ENCODE measurements around the gene STRA6.
"Not testable (repeated sequence)": the region's sequence is repeated elsewhere in the genome, so short reads cannot be mapped to it uniquely, and the experiment has no call there.

STRA6 gene

GRCh38 chr15:74173380-74174218 is 29.0 kb downstream of the STRA6 start, which contains the start of gene ISLR:
Gene ISLR (plus strand): TSS chr15:74173710. CDS start chr15:74174859, 1,149 bp downstream.
- no peaks in the 10 kb centered on the region for H3K36me3 ChIP-seq (ENCODE audit: insufficient read depth, low read length)
- no peak within 1 kb of the TSS for H3K9ac ChIP-seq (ENCODE audit: low read depth, low read length)
- H3K9me3 ChIP-seq (ENCODE audit: control insufficient read depth, insufficient read depth, low read length): no peaks in the 10 kb centered on the region
- peaks cover 23% of the 10 kb centered on the region for H3K4me1 ChIP-seq (ENCODE audit: insufficient read depth, low read length)

GRCh38 chr15:74172701-74173379 is 29.7 kb downstream of the STRA6 start:
- Histone ChIP-seq H3K36me3 (ENCODE audit: insufficient read depth, low read length) (no peaks in the 10 kb centered on the region), H3K9ac (ENCODE audit: low read depth, low read length) (no peak overlapping the region), H3K9me3 (ENCODE audit: control insufficient read depth, insufficient read depth, low read length) (no peaks in the 10 kb centered on the region), H3K4me1 (ENCODE audit: insufficient read depth, low read length) (peaks cover 23% of the 10 kb centered on the region)

- Histone ChIP-seq H3K36me3 (ENCODE audit: insufficient read depth, low read length) (no peaks in the 10 kb centered on the region), H3K9ac (ENCODE audit: low read depth, low read length) (no peak overlapping the region), H3K4me1 (ENCODE audit: insufficient read depth, low read length) (peaks cover 23% of the 10 kb centered on the region), H3K9me3 (ENCODE audit: control insufficient read depth, insufficient read depth, low read length) (no peaks in the 10 kb centered on the region)
Observed at GRCh38 chr15:74171965-74172541, 30.5 kb downstream of the STRA6 start.

- no peak overlapping the region for H3K9ac ChIP-seq (ENCODE audit: low read depth, low read length)
- H3K4me1 ChIP-seq (ENCODE audit: insufficient read depth, low read length): peaks cover 17% of the 10 kb centered on the region
- H3K36me3 ChIP-seq (ENCODE audit: insufficient read depth, low read length): no peaks in the 10 kb centered on the region
- H3K9me3 ChIP-seq (ENCODE audit: control insufficient read depth, insufficient read depth, low read length): no peaks in the 10 kb centered on the region
Observed at GRCh38 chr15:74170875-74171578, 31.6 kb downstream of the STRA6 start.

GRCh38 chr15:74170071-74170844 is 32.3 kb downstream of the STRA6 start:
- Histone ChIP-seq H3K9me3 (ENCODE audit: control insufficient read depth, insufficient read depth, low read length) (no peaks in the 10 kb centered on the region), H3K9ac (ENCODE audit: low read depth, low read length) (no peak overlapping the region), H3K4me1 (ENCODE audit: insufficient read depth, low read length) (peaks cover 17% of the 10 kb centered on the region), H3K36me3 (ENCODE audit: insufficient read depth, low read length) (no peaks in the 10 kb centered on the region)

- H3K9me3 ChIP-seq (ENCODE audit: control insufficient read depth, insufficient read depth, low read length): no peaks in the 10 kb centered on the region
- no peak overlapping the region for H3K9ac ChIP-seq (ENCODE audit: low read depth, low read length)
- no peaks in the 10 kb centered on the region for H3K36me3 ChIP-seq (ENCODE audit: insufficient read depth, low read length)
- H3K4me1 ChIP-seq (ENCODE audit: insufficient read depth, low read length): peaks cover 12% of the 10 kb centered on the region
Observed at GRCh38 chr15:74168711-74169126, 33.9 kb downstream of the STRA6 start.

GRCh38 chr15:74167891-74168331 is 34.7 kb downstream of the STRA6 start:
- Histone ChIP-seq H3K36me3 (ENCODE audit: insufficient read depth, low read length) (no peaks in the 10 kb centered on the region), H3K9ac (ENCODE audit: low read depth, low read length) (no peak overlapping the region), H3K4me1 (ENCODE audit: insufficient read depth, low read length) (peaks cover 4% of the 10 kb centered on the region), H3K9me3 (ENCODE audit: control insufficient read depth, insufficient read depth, low read length) (no peaks in the 10 kb centered on the region)

- no peaks in the 10 kb centered on the region for H3K9me3 ChIP-seq (ENCODE audit: control insufficient read depth, insufficient read depth, low read length)
- H3K4me1 ChIP-seq (ENCODE audit: insufficient read depth, low read length): no peaks in the 10 kb centered on the region
- H3K9ac ChIP-seq (ENCODE audit: low read depth, low read length): no peak overlapping the region
- H3K36me3 ChIP-seq (ENCODE audit: insufficient read depth, low read length): no peaks in the 10 kb centered on the region
Observed at GRCh38 chr15:74165461-74165860, 37.1 kb downstream of the STRA6 start.

GRCh38 chr15:74162195-74162536 is 40.4 kb downstream of the STRA6 start:
- H3K4me1 ChIP-seq (ENCODE audit: insufficient read depth, low read length); H3K9ac ChIP-seq (ENCODE audit: low read depth, low read length); H3K9me3 ChIP-seq (ENCODE audit: control insufficient read depth, insufficient read depth, low read length); H3K36me3 ChIP-seq (ENCODE audit: insufficient read depth, low read length): not testable (repeated sequence)

- H3K9ac ChIP-seq (ENCODE audit: low read depth, low read length); H3K9me3 ChIP-seq (ENCODE audit: control insufficient read depth, insufficient read depth, low read length); H3K4me1 ChIP-seq (ENCODE audit: insufficient read depth, low read length); H3K36me3 ChIP-seq (ENCODE audit: insufficient read depth, low read length): not testable (repeated sequence)
Observed at GRCh38 chr15:74160390-74160789, 42.2 kb downstream of the STRA6 start.

GRCh38 chr15:74159773-74160172 is 42.8 kb downstream of the STRA6 start:
- Histone ChIP-seq H3K9ac (ENCODE audit: low read depth, low read length) (no peak overlapping the region), H3K9me3 (ENCODE audit: control insufficient read depth, insufficient read depth, low read length) (no peaks in the 10 kb centered on the region), H3K4me1 (ENCODE audit: insufficient read depth, low read length) (peaks cover 4% of the 10 kb centered on the region), H3K36me3 (ENCODE audit: insufficient read depth, low read length) (no peaks in the 10 kb centered on the region)

GRCh38 chr15:74158855-74159650 is 43.5 kb downstream of the STRA6 start:
- Histone ChIP-seq H3K36me3 (ENCODE audit: insufficient read depth, low read length) (no peaks in the 10 kb centered on the region), H3K9me3 (ENCODE audit: control insufficient read depth, insufficient read depth, low read length) (no peaks in the 10 kb centered on the region), H3K4me1 (ENCODE audit: insufficient read depth, low read length) (peaks cover 4% of the 10 kb centered on the region), H3K9ac (ENCODE audit: low read depth, low read length) (no peak overlapping the region)
